ENCODE results near the gene FBXL5.

DNA sequence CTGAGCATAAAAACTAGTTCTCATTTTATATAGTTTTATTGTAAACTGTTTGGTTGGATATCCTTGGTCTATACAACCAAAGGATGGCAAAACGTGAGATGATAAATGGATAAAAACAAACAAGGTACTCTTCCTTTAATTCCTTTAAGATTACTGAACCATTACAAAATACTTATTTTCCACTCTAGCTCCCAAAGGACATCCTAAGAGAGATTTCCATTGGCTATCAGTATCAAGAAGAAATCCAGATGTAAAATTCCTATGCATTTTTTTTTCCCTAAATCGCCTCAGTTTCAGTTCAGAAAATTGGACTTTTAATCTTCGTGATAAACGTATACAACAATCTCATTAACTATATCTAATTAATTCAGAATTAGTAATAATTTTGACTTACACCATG lies 2.3 kb downstream of the FBXL5 start:
- TF ChIP-seq, protein P1, sequence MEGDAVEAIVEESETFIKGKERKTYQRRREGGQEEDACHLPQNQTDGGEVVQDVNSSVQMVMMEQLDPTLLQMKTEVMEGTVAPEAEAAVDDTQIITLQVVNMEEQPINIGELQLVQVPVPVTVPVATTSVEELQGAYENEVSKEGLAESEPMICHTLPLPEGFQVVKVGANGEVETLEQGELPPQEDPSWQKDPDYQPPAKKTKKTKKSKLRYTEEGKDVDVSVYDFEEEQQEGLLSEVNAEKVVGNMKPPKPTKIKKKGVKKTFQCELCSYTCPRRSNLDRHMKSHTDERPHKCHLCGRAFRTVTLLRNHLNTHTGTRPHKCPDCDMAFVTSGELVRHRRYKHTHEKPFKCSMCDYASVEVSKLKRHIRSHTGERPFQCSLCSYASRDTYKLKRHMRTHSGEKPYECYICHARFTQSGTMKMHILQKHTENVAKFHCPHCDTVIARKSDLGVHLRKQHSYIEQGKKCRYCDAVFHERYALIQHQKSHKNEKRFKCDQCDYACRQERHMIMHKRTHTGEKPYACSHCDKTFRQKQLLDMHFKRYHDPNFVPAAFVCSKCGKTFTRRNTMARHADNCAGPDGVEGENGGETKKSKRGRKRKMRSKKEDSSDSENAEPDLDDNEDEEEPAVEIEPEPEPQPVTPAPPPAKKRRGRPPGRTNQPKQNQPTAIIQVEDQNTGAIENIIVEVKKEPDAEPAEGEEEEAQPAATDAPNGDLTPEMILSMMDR (IDR thresholded peaks at IDR 0.05): no peak
- no peak for TF ChIP-seq POLR2A (IDR thresholded peaks at IDR 0.05)

Data from thyroid gland (tissue), 4 donors.